GM12874 (cell line): ENCODE data around the gene MCAM.

Experiments
- TF ChIP-seq, protein P1 (sequence below): IDR thresholded peaks from 2 replicates; pipeline ENCODE4 v1.5.1; 2011; ENCODE audit warnings: low read depth, mild to moderate bottlenecking, control low read depth, low read length, moderate library complexity; ENCODE audit not compliant: insufficient read depth

MCAM gene

DNA sequence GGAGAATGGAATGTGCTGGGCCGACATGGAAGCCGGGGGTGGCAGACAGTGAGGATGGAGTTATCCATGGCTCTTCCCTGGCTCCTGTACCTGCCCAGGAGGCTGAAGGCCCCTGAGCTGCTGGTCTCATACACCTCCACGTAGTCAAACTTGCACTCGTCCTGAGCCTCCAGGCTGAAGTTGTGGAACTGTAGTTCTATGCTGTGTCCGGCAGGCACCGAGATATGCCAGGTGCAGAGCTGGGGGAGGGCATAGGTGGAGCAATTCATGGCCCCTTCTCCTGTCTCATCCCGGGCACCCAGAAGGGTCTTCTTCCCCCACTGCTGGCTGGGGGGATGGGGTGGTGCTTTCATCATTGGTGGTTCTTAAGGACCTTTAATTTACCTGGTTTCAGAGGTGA, 26.8 kb upstream of the MCAM start:
- TF ChIP-seq, protein P1, sequence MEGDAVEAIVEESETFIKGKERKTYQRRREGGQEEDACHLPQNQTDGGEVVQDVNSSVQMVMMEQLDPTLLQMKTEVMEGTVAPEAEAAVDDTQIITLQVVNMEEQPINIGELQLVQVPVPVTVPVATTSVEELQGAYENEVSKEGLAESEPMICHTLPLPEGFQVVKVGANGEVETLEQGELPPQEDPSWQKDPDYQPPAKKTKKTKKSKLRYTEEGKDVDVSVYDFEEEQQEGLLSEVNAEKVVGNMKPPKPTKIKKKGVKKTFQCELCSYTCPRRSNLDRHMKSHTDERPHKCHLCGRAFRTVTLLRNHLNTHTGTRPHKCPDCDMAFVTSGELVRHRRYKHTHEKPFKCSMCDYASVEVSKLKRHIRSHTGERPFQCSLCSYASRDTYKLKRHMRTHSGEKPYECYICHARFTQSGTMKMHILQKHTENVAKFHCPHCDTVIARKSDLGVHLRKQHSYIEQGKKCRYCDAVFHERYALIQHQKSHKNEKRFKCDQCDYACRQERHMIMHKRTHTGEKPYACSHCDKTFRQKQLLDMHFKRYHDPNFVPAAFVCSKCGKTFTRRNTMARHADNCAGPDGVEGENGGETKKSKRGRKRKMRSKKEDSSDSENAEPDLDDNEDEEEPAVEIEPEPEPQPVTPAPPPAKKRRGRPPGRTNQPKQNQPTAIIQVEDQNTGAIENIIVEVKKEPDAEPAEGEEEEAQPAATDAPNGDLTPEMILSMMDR, result no peak

- TF ChIP-seq, protein P1, result no peak
Observed at GRCh38 chr11:119342362-119343130, 25.6 kb upstream of the MCAM start.

- TF ChIP-seq, protein P1, result no peak
Observed at GRCh38 chr11:119342023-119342300, 25.0 kb upstream of the MCAM start.

- TF ChIP-seq, protein P1, result no peak
Observed at GRCh38 chr11:119341222-119342022, 24.5 kb upstream of the MCAM start.

DNA sequence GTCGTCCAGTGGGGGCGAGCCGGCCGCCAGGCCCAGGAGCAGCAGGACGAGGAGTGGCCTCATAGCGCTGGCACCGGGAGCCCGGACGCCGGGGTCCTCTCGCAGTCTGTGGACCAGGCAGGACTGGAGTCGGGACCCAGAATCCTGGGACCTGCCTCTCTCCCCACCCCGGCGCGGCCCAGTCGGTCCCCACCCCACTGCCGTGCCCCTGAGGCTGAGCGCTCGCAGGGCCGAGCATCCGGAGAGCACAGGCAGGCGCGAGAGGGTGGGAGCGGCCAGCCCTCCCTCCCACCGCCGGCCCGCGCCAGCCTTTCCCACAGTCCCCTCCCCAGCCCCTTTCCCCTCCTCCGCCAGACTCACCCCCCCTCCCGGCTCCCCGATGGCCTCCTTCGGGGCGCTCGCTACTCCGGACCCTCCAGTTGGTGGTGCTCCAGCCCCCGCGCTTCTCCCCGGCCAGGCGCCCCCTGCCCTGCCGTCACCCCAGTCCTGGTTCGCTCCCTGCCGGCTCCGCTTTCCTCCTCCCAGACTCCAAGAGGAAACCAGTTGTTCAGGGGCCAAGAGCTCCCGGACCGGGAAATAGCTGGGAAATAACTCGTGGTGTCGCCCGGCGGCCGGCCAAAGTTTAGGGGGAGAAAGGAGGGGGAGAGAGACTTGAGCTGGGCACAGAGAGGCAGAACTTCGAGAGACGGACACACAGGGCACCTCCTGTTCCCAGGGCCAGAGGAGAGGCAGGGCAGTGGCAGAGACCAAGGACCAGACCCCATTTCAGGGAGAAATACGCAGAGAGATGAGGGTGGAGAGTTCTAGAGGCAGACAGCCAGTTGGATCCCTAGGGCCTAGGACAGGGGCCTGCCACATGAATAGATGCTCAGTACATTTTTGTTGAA, 23.6 kb upstream of the MCAM start, which contains the start of gene C1QTNF5:
TSS of gene C1QTNF5 (minus strand) at position 549 of the 887 bp plus-strand sequence. CDS start at position 63, 486 bp downstream.
- TF ChIP-seq, protein P1, result no peak

DNA sequence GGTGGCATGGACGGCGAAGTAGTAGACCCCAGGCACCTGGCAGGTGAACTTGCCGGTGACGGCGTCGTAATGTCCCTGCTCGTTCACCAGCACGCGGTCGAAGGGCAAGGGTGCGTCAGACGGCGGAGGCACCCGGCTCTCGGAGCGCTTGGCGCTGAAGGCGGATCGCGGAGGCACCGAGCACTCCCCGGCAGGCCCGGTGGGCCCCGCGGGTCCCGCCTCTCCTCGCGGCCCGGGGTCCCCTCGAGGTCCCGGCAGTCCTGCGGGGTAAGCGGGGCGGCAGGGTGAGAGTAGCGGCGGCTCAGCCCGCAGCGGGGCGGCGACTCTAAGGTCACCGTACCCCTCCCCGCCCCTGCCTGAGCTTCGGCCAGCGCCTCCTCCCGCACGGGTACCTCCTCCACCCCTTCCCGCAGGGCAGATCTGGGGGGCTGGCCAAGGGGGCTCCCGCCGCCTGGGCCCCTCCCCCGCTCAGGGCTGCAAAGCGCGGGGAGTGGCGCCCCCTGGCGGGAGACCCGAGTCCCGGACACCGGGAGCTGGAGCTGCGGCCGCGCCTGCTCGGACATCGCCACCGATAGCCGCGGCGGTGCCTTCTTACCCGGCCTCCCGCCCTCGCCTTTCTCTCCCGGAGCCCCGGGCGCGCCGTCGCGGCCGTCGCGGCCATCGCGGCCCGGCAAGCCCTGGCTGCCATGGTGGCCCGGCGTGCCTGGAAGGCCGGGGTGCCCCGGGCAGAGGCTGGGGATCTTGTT, 22.8 kb upstream of the MCAM start:
- TF ChIP-seq, protein P1, result peak; percentile 89
